Activated CD4-positive, alpha-beta memory T cell treated with anti-CD3 and anti-CD28 coated beads for 36 hours (primary cell): ENCODE results near the gene VAV2. TPM values are rescaled to one million over a fixed set of nuclear protein-coding genes. Genes with fewer than 3 reads are reported as not detected.

Experiments used
- CTCF ChIA-PET: fragments of 350-600 bp; sonication (Branson Sonifier 250); formaldehyde crosslinking; loops from one replicate; lab custom pipeline; 2021; ENCODE audit warnings: antibody characterized with exemption, inconsistent platforms; lab: Charles Lee
- POLR2A ChIA-PET: fragments of 350-600 bp; sonication (Branson Sonifier 250); formaldehyde crosslinking; loops from one replicate; lab custom pipeline; 2021; ENCODE audit warnings: antibody characterized with exemption; lab: Charles Lee
- DNase-seq: peaks from one replicate; pipeline ENCODE4 v3.0.0-alpha.2; 2020
- H3K27ac Mint-ChIP-seq: one replicate; pipeline ENCODE4 v1.8.0; 2021; ENCODE audit warnings: mixed read lengths
- H3K27me3 Mint-ChIP-seq: one replicate; pipeline ENCODE4 v1.8.0; 2021; ENCODE audit warnings: mixed read lengths
- H3K36me3 Mint-ChIP-seq: one replicate; pipeline ENCODE4 v1.8.0; 2021; ENCODE audit warnings: mixed read lengths
- H3K4me1 Mint-ChIP-seq: one replicate; pipeline ENCODE4 v1.8.0; 2021; ENCODE audit warnings: low read depth, mixed read lengths
- H3K4me3 Mint-ChIP-seq: one replicate; pipeline ENCODE4 v1.8.0; 2021; ENCODE audit warnings: mild to moderate bottlenecking, mixed read lengths
- H3K9me3 Mint-ChIP-seq: one replicate; pipeline ENCODE4 v1.8.0; 2021; ENCODE audit warnings: mixed read lengths
- intact Hi-C: fragments of 100-400 bp; cut with micrococcal nuclease; formaldehyde crosslinking; loops from one replicate; pipeline ENCODE4 v1.15.1; 2023
- total RNA-seq, 2 experiments: library from RNA; stranded (reverse); gene quantifications; one replicate each; pipeline ENCODE4 v1.2.3, GENCODE V29; 2021

Gene VAV2
- total RNA-seq, 2 experiments from 2014 or later: 4.5 to 5.3 TPM

DNA sequence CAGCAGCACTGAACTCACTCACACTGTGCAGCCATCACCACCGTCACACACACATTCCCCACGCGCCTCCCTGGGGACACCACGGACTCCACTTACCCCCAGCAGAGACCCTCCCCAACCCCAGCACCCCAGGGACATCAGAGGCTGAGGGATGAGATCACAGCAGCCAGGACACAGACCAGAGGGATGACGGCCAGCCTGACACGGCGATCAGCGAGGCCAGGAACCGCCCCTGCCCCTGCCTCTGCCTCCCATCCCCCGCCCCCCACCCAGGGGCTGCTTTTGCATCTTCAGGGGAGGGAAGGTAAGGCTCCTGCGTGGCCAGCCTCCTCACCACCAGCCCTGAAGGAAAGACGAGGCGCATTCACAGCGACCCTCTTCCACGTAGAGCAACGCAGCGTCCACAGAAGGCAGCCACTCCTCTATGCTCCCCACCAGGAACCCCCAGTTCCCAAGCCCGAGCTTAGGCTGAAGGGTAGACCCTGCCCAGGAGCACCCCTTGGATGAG is 104.5 kb downstream of the VAV2 start:
- H3K4me1 Mint-ChIP-seq: no peaks in the 10 kb centered on the region
- ChIA-PET CTCF (no interaction called here), POLR2A (no interaction called here)
- intact Hi-C loops: no loop called here
- H3K36me3 Mint-ChIP-seq: no peaks in the 10 kb centered on the region
- H3K9me3 Mint-ChIP-seq: no peaks in the 10 kb centered on the region
- DNase-seq: no peak
- no peak overlapping the region for H3K4me3 Mint-ChIP-seq
- no peaks in the 10 kb centered on the region for H3K27me3 Mint-ChIP-seq
- no peak overlapping the region for H3K27ac Mint-ChIP-seq

DNA sequence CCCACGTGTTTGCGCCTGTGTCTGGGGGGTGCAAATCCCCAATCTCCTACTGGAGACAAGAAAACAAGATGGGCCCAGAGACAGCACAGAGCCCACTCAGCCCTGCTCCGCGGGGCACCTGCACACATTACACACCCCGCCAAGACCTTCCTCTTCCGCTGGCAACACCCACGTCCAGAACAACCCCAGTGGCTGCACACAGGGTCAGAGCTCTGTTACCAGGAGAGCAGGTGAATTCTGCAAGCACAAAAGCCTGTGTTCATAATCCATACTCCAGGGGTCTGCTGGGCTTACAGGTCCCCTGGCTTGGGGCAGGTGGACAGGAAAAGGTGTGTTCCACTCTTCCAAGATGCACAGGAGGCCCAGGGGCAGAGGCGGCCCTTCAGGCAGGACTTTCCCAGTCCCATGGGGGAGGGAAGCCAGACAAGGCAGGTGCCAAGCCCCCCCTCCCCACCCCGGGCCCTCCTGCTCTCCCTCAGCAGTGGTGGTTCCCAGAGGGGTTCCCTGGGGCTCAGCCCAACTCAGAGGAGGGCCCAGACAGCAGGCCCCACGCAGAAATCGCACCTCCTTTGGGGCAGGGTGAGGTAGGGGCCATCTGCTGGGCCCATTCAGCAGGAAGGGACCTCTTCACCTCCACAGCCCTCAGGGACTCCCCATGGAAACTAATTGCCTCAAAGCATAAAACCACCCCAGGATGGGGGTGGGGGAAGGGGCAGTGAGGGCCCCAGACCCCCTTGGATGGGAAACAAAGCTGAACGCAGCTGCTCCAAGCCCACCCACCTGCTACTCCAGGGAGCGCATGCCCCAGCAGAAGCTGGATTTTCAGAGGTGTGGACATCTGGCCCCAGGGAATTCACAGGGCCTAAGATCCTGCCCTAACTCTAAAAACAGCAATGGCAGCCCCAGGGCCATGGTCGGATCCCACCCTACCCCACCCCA is 105.3 kb downstream of the VAV2 start:
- DNase-seq: no peak
- Mint-ChIP-seq H3K4me3 (no peak overlapping the region), H3K4me1 (no peaks in the 10 kb centered on the region)

GRCh38 chr9:133884907-133885744 is 107.0 kb downstream of the VAV2 start:
- H3K27ac Mint-ChIP-seq: no peak overlapping the region

More for the DNA sequence above, 105.3 kb downstream of the VAV2 start:
- POLR2A ChIA-PET: interaction anchor here (0.6 kb wide), 1 partner anchor 18 kb away, joined by 4 read pairs; no protein-coding TSS in a partner anchor
- intact Hi-C loops: no loop called here
- no peak overlapping the region for H3K27ac Mint-ChIP-seq
- no peaks in the 10 kb centered on the region for H3K27me3 Mint-ChIP-seq
- H3K36me3 Mint-ChIP-seq: no peaks in the 10 kb centered on the region
- CTCF ChIA-PET: no interaction called here
- H3K9me3 Mint-ChIP-seq: no peaks in the 10 kb centered on the region

GRCh38 chr9:133882849-133883755 is 109.0 kb downstream of the VAV2 start:
- H3K4me3 Mint-ChIP-seq: no peak overlapping the region
- H3K4me1 Mint-ChIP-seq: no peaks in the 10 kb centered on the region
- DNase-seq: no peak
- ChIA-PET POLR2A (no interaction called here), CTCF (no interaction called here)
- H3K27ac Mint-ChIP-seq: no peak overlapping the region
- H3K36me3 Mint-ChIP-seq: no peaks in the 10 kb centered on the region
- H3K9me3 Mint-ChIP-seq: no peaks in the 10 kb centered on the region
- no peaks in the 10 kb centered on the region for H3K27me3 Mint-ChIP-seq
- intact Hi-C loops: no loop called here

More at GRCh38 chr9:133884907-133885744, 107.0 kb downstream of the VAV2 start:
- CTCF ChIA-PET: no interaction called here
- H3K9me3 Mint-ChIP-seq: no peaks in the 10 kb centered on the region
- no peaks in the 10 kb centered on the region for H3K36me3 Mint-ChIP-seq
- no peak overlapping the region for H3K4me3 Mint-ChIP-seq
- H3K4me1 Mint-ChIP-seq: no peaks in the 10 kb centered on the region
- no peaks in the 10 kb centered on the region for H3K27me3 Mint-ChIP-seq
- intact Hi-C loops: no loop called here
- POLR2A ChIA-PET: no interaction called here
- no peak for DNase-seq

DNA sequence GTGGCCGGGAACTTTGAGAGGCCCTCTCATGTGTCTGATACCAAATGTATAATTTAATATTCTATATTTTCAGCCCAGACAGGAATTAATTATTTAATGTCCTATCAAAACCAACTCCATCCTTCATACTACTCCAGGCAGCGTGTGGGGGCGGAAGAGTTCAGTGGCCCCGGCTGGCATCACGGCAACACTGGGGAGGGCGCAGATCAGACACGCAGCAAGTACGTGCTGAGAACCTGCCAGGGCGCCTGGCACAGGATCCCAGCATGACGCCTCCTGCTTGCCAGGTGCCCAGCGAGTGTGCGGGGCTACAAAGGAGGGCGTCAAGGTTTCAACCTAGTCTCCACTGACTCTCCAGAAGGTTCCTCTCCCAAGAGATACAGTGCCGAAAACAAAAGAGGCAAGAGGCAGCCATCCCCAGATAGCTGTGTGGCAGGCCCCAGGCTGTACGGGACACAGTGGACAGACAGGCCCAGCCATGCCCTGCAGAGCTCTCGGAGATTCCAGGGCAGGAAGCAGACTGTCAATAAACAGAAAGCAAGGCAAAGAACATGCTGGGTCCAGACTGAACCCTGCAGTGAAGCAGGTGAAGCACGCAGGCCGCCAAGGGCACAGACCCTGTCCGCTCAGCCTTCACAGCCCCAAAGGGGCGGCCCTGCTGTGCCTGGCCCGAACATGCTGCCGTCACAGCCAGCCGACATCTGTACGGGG is 110.3 kb downstream of the VAV2 start:
- H3K4me1 Mint-ChIP-seq: no peaks in the 10 kb centered on the region
- CTCF ChIA-PET: no interaction called here
- H3K36me3 Mint-ChIP-seq: no peaks in the 10 kb centered on the region
- DNase-seq: no peak
- H3K27me3 Mint-ChIP-seq: no peaks in the 10 kb centered on the region
- intact Hi-C loops: no loop called here
- no peaks in the 10 kb centered on the region for H3K9me3 Mint-ChIP-seq
- H3K27ac Mint-ChIP-seq: no peak overlapping the region
- H3K4me3 Mint-ChIP-seq: no peak overlapping the region
- POLR2A ChIA-PET: no interaction called here

DNA sequence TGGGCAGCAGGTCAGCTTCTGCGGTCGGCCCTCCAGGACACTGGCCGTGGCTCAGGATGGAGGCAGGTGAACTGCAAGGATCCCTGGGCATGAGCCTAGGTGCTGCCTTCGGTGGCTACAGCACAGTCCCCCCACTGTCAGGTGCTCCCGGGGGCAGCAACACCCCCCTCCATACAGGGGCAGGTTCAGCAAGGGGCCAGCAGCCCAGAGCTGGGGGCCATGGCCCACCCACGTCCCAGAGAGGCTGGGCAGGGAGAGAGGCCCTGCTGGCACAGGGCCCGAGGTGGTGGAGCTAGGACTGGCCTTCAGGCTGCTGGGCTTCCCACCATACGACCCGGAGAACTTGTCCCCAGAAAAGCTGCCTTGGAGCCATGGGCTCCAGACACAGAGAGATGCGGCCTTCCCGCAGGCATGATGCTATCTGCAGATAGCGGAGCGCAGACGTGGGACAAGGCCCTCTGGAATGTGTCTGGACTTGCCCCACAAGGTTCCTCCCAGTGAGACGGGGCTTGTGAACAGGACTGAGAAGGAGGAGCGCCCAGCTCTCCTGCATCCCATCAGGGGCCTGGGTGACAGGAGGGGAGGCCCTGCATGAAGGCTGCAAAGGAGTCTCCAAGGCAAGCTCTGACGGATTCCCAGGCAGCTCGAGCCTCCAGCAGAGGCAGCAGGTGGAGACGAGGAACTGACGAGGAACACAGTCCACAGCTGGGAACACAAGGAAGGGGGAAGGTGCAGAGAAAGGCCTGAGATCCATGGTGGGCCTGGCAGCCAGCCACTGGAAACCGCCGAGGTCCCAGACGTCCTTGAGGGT is 111.1 kb downstream of the VAV2 start:
- no peak for DNase-seq
- CTCF ChIA-PET: no interaction called here
- POLR2A ChIA-PET: no interaction called here
- intact Hi-C loops: no loop called here
- Mint-ChIP-seq H3K4me3 (no peak overlapping the region), H3K27ac (no peak overlapping the region), H3K4me1 (no peaks in the 10 kb centered on the region), H3K9me3 (no peaks in the 10 kb centered on the region), H3K36me3 (no peaks in the 10 kb centered on the region), H3K27me3 (no peaks in the 10 kb centered on the region)

- no peaks in the 10 kb centered on the region for H3K9me3 Mint-ChIP-seq
- ChIA-PET POLR2A (no interaction called here), CTCF (no interaction called here)
- no peaks in the 10 kb centered on the region for H3K36me3 Mint-ChIP-seq
- no peak for DNase-seq
- H3K27me3 Mint-ChIP-seq: no peaks in the 10 kb centered on the region
- no peak overlapping the region for H3K4me3 Mint-ChIP-seq
- H3K4me1 Mint-ChIP-seq: no peaks in the 10 kb centered on the region
- no peak overlapping the region for H3K27ac Mint-ChIP-seq
- intact Hi-C loops: no loop called here
These were observed 112.0 kb downstream of the VAV2 start for GRCh38 chr9:133880136-133880535.

DNA sequence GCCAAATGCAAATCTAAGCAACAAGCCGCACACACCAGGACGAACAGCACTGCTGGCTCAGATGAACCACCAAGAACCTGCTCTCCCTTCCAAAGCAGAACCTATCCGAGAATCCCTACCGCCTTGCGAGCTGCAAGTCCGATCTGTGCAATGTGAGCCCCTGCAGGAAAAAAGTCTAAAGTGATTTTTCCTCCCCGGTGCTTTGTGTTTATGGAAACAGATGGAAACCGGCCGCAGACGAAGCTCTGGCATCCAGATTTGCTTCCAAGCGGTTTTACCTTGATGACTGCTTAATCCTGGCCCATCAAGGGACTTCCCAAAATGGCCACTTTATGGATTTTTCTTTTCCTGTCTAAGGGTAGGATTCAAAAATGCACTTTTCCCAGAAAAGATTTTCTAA is 112.5 kb downstream of the VAV2 start:
- Mint-ChIP-seq H3K36me3 (no peaks in the 10 kb centered on the region), H3K9me3 (no peaks in the 10 kb centered on the region), H3K27me3 (no peaks in the 10 kb centered on the region), H3K4me3 (no peak overlapping the region), H3K4me1 (no peaks in the 10 kb centered on the region), H3K27ac (no peak overlapping the region)
- intact Hi-C loops: no loop called here
- DNase-seq: no peak
- POLR2A ChIA-PET: no interaction called here
- CTCF ChIA-PET: no interaction called here

DNA sequence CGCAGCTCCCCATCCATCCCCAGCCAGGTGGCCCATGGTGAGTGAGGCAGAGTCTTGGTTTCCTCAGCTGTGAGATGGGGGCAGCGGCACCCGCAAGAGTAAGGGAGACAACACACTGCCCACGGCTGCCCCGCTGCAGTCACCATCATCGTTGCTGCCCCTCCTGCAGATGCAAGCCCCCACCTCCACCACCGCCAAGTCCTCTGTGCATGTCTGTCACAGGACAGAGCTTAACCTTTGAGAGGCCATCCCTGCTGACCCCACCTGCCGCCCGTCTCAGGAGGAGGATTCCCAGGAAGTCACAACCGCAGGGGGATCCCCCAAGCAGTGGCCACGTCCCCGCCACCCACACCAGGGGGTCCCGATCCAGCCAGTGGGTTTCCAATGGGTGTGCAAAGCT is 113.7 kb downstream of the VAV2 start:
- no peak overlapping the region for H3K4me3 Mint-ChIP-seq
- H3K36me3 Mint-ChIP-seq: no peaks in the 10 kb centered on the region
- CTCF ChIA-PET: no interaction called here
- no peak for DNase-seq
- H3K27me3 Mint-ChIP-seq: no peaks in the 10 kb centered on the region
- no peaks in the 10 kb centered on the region for H3K4me1 Mint-ChIP-seq
- intact Hi-C loops: no loop called here
- H3K27ac Mint-ChIP-seq: no peak overlapping the region
- H3K9me3 Mint-ChIP-seq: no peaks in the 10 kb centered on the region
- POLR2A ChIA-PET: no interaction called here

GRCh38 chr9:133877967-133878366 is 114.2 kb downstream of the VAV2 start:
- Mint-ChIP-seq H3K36me3 (no peaks in the 10 kb centered on the region), H3K4me1 (no peaks in the 10 kb centered on the region), H3K27me3 (no peaks in the 10 kb centered on the region), H3K9me3 (no peaks in the 10 kb centered on the region), H3K4me3 (no peak overlapping the region), H3K27ac (no peak overlapping the region)
- DNase-seq: no peak
- ChIA-PET POLR2A (no interaction called here), CTCF (no interaction called here)
- intact Hi-C loops: no loop called here

GRCh38 chr9:133877327-133877726 is 114.8 kb downstream of the VAV2 start:
- Mint-ChIP-seq H3K4me3 (no peak overlapping the region), H3K9me3 (no peaks in the 10 kb centered on the region), H3K27ac (no peak overlapping the region), H3K4me1 (no peaks in the 10 kb centered on the region), H3K27me3 (no peaks in the 10 kb centered on the region), H3K36me3 (no peaks in the 10 kb centered on the region)
- intact Hi-C loops: no loop called here
- no peak for DNase-seq
- ChIA-PET POLR2A (no interaction called here), CTCF (no interaction called here)
